HG02884 (cell line): ENCODE measurements around the gene OSER1.
A peak's percentile ranks its signal among the peaks of the same experiment; 100 is the strongest.
"Not testable (repeated sequence)": the region's sequence is repeated elsewhere in the genome, so short reads cannot be mapped to it uniquely, and the experiment has no call there.

Experiments used
- ATAC-seq: cut with Tn5 transposase; IDR thresholded peaks from one replicate; pipeline ENCODE4 v1.9.1; 2021; ENCODE audit warnings: mild to moderate bottlenecking, moderate library complexity; ENCODE audit not compliant: unreplicated experiment

Gene OSER1

GRCh38 chr20:44210406-44211176 lies at the start of gene OSER1:
TSS of gene OSER1 (minus strand) at chr20:44210771. CDS start at chr20:44206957, 3,814 bp downstream.
- peak; percentile 78 for ATAC-seq

GRCh38 chr20:44258226-44258890 lies 47.8 kb upstream of the OSER1 start:
- no peak for ATAC-seq

GRCh38 chr20:44256961-44257360 lies 46.4 kb upstream of the OSER1 start:
- ATAC-seq, result no peak

GRCh38 chr20:44255942-44256341 lies 45.4 kb upstream of the OSER1 start:
- no peak for ATAC-seq

- ATAC-seq, result no peak
Observed at GRCh38 chr20:44254073-44254472, 43.5 kb upstream of the OSER1 start.

GRCh38 chr20:44253528-44253927 lies 43.0 kb upstream of the OSER1 start:
- no peak for ATAC-seq

GRCh38 chr20:44251284-44251683 lies 40.7 kb upstream of the OSER1 start:
- ATAC-seq, result no peak

- ATAC-seq, result no peak
Observed at GRCh38 chr20:44248410-44248759, 37.8 kb upstream of the OSER1 start.

- ATAC-seq, result no peak
Observed at GRCh38 chr20:44247586-44248409, 37.2 kb upstream of the OSER1 start.

GRCh38 chr20:44247131-44247571 lies 36.6 kb upstream of the OSER1 start, which contains the start of gene GDAP1L1:
TSS of gene GDAP1L1 (plus strand) at chr20:44247308. CDS start at chr20:44247335, 27 bp downstream.
- ATAC-seq, result no peak

GRCh38 chr20:44245977-44246376 lies 35.4 kb upstream of the OSER1 start:
- ATAC-seq, result no peak

GRCh38 chr20:44241796-44242195 lies 31.2 kb upstream of the OSER1 start:
- no peak for ATAC-seq

- not testable (repeated sequence) for ATAC-seq
Observed at GRCh38 chr20:44236840-44237239, 26.3 kb upstream of the OSER1 start.

GRCh38 chr20:44235702-44236101 lies 25.1 kb upstream of the OSER1 start:
- ATAC-seq, result no peak

- ATAC-seq, result no peak
Observed at GRCh38 chr20:44234566-44235317, 24.2 kb upstream of the OSER1 start.

GRCh38 chr20:44233436-44234016 lies 23.0 kb upstream of the OSER1 start:
- ATAC-seq, result no peak

GRCh38 chr20:44232469-44232856 lies 21.9 kb upstream of the OSER1 start:
- not testable (repeated sequence) for ATAC-seq

- ATAC-seq, result no peak
Observed at GRCh38 chr20:44231713-44232468, 21.3 kb upstream of the OSER1 start.

GRCh38 chr20:44231193-44231592 lies 20.6 kb upstream of the OSER1 start:
- no peak for ATAC-seq
